ENCODE data around the gene MRPL48.

MRPL48 gene

GRCh38 chr11:73797457-73797856, 9.8 kb downstream of the MRPL48 start:
- TF ChIP-seq CTCF (IDR thresholded peaks at IDR 0.05): no peak

GRCh38 chr11:73800276-73800806, 12.7 kb downstream of the MRPL48 start:
- no peak for TF ChIP-seq CTCF (IDR thresholded peaks at IDR 0.05)

- TF ChIP-seq CTCF (IDR thresholded peaks at IDR 0.05): no peak
Observed at GRCh38 chr11:73801136-73801535, 13.5 kb downstream of the MRPL48 start.

- TF ChIP-seq CTCF (IDR thresholded peaks at IDR 0.05): no peak
Observed at GRCh38 chr11:73804712-73805111, 17.0 kb downstream of the MRPL48 start.

- no peak for TF ChIP-seq CTCF (IDR thresholded peaks at IDR 0.05)
Observed at GRCh38 chr11:73808052-73808451, 20.4 kb downstream of the MRPL48 start.

GRCh38 chr11:73810637-73811036, 23.0 kb downstream of the MRPL48 start:
- no peak for TF ChIP-seq CTCF (IDR thresholded peaks at IDR 0.05)

- no peak for TF ChIP-seq CTCF (IDR thresholded peaks at IDR 0.05)
Observed at GRCh38 chr11:73812234-73812633, 24.6 kb downstream of the MRPL48 start.

- TF ChIP-seq CTCF (IDR thresholded peaks at IDR 0.05): no peak
Observed at GRCh38 chr11:73814812-73815211, 27.1 kb downstream of the MRPL48 start.
